Activated T-helper 1 cell treated with anti-CD3 and anti-CD28 coated beads, Interleukin-2, amount 50 U/mL, for 16 hours (primary cell): ENCODE measurements around the gene TXN2.
"Not testable (repeated sequence)": the region's sequence is repeated elsewhere in the genome, so short reads cannot be mapped to it uniquely, and the experiment has no call there.

Source experiments
- DNase-seq, 2 donors: peaks; one replicate each; pipeline ENCODE4 v3.0.0-alpha.2; 2020; ENCODE audit warnings: low read depth in 1 of 2, low spot score in 1 of 2

TXN2 gene, protein sequence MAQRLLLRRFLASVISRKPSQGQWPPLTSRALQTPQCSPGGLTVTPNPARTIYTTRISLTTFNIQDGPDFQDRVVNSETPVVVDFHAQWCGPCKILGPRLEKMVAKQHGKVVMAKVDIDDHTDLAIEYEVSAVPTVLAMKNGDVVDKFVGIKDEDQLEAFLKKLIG

GRCh38 chr22:36481393-36482168, at the start of gene TXN2:
Gene TXN2, minus strand, starts transcription at chr22:36481640. Its CDS starts 803 bp downstream, at chr22:36480837.
- DNase-seq: peak; percentile 89 to 93

DNA sequence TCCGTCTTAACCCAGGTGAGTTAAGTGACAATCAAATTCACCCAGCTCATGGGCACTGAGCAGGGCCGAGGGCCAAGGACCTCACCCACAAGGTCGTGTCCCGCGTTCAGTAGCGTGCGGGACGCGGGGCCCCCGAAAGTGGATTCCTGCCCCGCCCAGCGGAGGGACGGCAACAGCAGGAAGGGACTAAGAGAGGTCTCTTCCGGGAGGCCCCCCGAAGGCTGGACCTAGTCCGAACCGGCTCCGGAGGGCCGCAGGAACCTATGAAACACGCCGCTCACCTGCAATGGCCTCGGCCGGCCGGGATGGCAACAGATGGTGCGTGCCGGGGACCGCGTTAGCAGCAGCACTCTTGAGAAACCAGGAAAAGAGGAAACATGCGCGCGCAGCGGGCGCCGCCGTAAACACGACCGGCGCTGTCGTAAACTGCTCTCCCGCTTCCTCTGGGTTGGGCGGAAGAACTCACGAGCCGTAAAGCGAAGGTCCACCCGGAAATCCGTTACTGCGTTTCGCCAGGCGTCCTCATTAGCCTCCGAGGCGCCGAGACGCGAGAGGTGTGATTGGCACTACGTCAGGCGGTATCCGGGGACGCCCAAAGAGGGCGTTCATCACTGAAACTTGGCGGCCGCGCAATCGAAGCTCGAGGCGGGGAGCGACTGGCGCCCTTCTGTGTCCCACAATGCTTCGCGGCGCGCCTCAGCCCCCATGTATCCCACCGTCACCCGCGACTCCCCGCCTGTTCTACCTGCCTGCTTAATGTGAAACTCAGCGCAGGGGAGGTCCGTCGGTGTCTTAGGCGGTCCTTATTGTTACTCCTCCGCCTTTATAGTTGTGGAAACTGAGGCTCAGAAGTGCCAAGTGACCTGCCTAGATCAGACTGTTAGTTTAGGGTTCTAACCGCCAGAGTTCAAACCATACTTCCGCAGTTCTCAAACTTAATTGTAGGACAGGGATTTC, 47.6 kb upstream of the TXN2 start, which contains the start of gene EIF3D:
TSS of gene EIF3D (minus strand) at position 372 of the 957 bp plus-strand sequence. CDS start 3,045 bp downstream, outside the sequence.
- DNase-seq: peak; percentile 93 to 96

GRCh38 chr22:36528341-36528740, 46.9 kb upstream of the TXN2 start:
- DNase-seq: no peak

- DNase-seq: no peak
Observed at GRCh38 chr22:36522662-36523061, 41.2 kb upstream of the TXN2 start.

DNA sequence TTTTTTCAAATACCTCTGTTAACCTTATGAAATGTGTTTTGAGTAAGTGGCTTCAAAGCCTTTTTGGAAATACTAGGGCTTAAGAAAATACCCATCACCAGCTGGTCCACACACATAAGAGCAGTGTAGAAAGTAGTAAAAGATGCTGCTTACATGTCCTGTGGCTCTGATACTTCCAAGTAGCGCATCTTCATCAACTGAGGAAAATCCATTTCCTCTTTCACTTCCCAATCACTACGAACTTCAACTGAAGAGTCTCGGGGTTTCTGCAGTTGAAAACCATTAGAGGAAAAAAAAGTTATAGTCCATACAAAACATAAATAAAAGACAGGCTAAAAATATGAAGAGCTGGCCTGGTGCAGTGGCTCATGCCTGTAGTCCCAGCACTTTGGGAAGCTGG, 39.0 kb upstream of the TXN2 start:
- no peak for DNase-seq

- not testable (repeated sequence) for DNase-seq
Observed at GRCh38 chr22:36519906-36520305, 38.5 kb upstream of the TXN2 start.

- no peak for DNase-seq
Observed at GRCh38 chr22:36514766-36515165, 33.3 kb upstream of the TXN2 start.

GRCh38 chr22:36512991-36513390, 31.6 kb upstream of the TXN2 start:
- DNase-seq: no peak

GRCh38 chr22:36512333-36512732, 30.9 kb upstream of the TXN2 start:
- DNase-seq: no peak

GRCh38 chr22:36510966-36511881, 29.8 kb upstream of the TXN2 start:
- no peak for DNase-seq

GRCh38 chr22:36510384-36510783, 28.9 kb upstream of the TXN2 start:
- DNase-seq: no peak

DNA sequence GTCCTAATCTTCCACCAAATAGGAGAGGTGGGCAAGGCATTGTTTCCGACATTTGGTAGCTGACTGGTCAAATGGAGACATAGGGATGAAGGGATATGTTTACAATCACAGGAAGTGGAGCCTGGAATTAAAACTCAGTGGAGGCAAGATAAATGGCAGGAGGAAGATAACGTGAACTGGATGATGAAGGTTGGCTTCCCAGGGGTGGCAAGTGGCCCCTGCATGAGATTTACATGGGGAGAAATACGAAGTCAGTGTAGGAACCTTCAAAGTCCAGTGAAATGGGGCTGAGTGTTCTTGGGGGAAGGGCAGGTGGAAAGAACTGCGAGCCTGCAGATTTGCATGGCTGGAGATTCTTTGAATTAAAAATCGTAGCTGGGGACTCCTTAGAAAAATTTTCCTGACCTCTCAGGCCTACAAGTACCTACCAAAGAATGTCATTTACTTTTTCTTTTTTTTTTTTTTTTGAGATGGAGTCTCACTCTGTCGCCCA, 26.1 kb upstream of the TXN2 start:
- DNase-seq: no peak

GRCh38 chr22:36506637-36507517, 25.4 kb upstream of the TXN2 start, which contains the start of gene FOXRED2:
Gene FOXRED2, minus strand, starts transcription at chr22:36507040. Its CDS starts 618 bp downstream, at chr22:36506422.
- DNase-seq: peak; percentile 75 to 82

DNA sequence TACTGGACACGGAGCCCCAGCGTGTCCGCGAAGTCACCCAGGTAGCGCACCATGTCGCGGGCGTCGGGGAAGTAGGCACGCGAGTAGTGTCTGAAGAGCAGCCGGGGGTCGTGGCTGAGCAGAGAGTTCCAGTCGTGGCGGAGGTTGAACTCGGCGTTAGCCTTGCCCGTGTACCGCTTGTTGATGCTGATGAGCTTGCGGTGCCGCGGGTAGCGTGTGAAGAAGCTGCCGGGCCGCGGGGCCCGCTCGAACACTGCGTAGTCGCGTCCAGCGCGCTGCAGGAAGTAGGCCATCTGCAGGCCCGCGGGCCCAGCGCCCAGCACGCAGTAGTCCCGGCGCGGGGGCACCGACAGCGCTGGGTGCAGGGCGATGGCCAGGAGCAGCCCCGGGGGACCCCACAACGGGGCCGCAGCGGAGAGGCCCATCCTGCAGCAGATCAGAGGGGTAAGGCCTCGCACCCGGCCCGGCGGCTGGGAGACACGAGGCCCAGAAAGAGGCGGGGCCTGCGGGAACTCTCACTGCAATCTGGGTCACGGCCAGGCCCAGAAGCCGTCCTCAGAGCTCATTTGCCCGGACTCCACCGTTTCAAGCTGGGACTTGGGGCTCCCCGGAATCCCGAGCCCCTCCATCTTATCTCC, 24.7 kb upstream of the TXN2 start:
- DNase-seq: no peak

DNA sequence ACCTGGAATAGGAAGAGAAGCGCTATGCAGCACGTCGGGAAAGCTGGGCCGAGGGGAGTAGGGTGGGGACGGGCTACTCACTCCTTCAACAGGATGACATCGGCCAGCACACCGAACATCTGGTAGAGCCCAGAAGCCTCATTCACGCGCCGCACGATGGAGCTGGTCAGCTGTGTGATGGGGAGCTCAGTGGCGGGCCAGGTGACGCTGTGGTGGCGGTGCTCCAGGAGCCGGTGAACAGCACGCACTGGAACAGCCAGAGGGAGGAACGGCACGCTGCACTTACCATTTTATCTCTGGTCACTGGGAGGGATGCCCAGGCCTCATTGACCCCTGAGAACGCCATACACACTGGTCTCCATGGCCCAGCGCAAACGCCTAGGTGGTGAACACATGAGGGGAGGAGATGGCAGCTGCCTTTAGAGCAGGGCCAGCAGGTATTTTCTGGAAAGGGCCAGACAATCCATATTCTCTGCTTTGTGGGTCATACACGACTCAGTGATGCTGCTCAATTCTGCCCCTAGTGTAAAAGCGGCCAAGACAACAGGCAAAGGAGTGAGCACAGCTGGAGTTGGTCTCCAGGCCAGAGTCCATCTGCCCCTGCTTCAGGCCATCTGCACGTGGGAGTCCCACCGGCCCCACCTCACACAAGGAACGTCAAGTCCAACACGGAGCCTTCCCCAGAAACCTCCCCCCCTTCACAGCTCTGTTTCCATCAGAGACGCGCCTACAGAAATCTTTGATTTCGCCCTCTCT, 16.6 kb upstream of the TXN2 start:
- DNase-seq: no peak

DNA sequence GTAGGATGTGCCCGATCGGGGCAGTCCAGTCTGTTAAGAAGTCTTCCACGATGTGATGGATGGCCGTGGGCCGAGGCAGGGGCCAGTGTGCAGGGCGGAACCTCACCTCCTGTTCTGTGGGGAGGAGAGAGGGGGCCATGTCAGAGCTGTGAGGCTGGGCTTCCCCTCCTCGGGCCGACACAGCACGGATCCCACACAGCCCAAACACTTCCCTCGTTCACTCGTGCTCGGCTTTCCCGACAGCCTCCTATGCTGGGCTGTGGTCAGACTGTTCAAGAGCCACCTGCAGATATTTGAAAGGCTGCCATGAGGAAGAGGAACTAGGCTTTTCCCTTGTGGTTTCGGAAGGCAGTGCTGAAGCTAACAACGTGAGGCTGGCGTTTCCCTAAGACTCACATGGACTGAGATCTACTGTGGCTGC, 12.3 kb upstream of the TXN2 start:
- no peak for DNase-seq

- no peak for DNase-seq
Observed at GRCh38 chr22:36492109-36492508, 10.7 kb upstream of the TXN2 start.

DNA sequence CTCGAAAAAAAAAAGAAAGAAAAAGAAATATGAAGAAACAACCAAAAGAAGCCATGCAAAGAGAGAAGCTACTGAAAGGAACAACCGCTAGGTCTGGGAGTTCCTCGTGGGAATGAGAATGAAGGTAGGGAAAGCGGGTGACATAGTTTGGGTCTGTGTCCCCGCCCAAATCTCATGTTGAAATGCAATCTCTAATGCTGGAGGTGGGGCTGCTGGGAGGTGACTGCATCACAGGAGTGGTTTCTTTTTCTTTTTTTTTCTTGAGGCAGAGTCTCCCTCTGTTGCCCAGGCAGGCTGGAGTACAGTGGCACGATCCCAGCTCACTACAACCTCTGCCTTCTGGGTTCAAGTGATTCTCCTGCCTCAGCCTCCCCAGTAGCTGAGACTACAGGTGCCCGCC, 9.7 kb upstream of the TXN2 start:
- no peak for DNase-seq
